GM18858 (cell line): ENCODE measurements around the gene GOLGA6C.
"Not testable (repeated sequence)": the region's sequence is repeated elsewhere in the genome, so short reads cannot be mapped to it uniquely, and the experiment has no call there.

Experiments used
- ATAC-seq: cut with Tn5 transposase; IDR thresholded peaks from one replicate; pipeline ENCODE4 v1.9.1; 2021; ENCODE audit not compliant: unreplicated experiment

Gene GOLGA6C

GRCh38 chr15:75258034-75258433 lies at the start of gene GOLGA6C:
GOLGA6C (plus strand) TSS chr15:75258334; CDS start chr15:75258599, 265 bp downstream.
- ATAC-seq: not testable (repeated sequence)

- ATAC-seq: no peak
Observed at GRCh38 chr15:75208501-75209288, 49.4 kb upstream of the GOLGA6C start.

GRCh38 chr15:75209289-75209676 lies 48.9 kb upstream of the GOLGA6C start:
- no peak for ATAC-seq

- no peak for ATAC-seq
Observed at GRCh38 chr15:75210811-75211230, 47.3 kb upstream of the GOLGA6C start.

- no peak for ATAC-seq
Observed at GRCh38 chr15:75211436-75212199, 46.5 kb upstream of the GOLGA6C start.

GRCh38 chr15:75212200-75212858 lies 45.8 kb upstream of the GOLGA6C start:
- ATAC-seq: no peak

- ATAC-seq: no peak
Observed at GRCh38 chr15:75213212-75213767, 44.8 kb upstream of the GOLGA6C start.

GRCh38 chr15:75213768-75214221 lies 44.3 kb upstream of the GOLGA6C start:
- no peak for ATAC-seq

GRCh38 chr15:75214293-75215096 lies 43.6 kb upstream of the GOLGA6C start:
- ATAC-seq: no peak

GRCh38 chr15:75215107-75216004 lies 42.8 kb upstream of the GOLGA6C start:
- no peak for ATAC-seq

- ATAC-seq: no peak
Observed at GRCh38 chr15:75217012-75217411, 41.1 kb upstream of the GOLGA6C start.

- ATAC-seq: not testable (repeated sequence)
Observed at GRCh38 chr15:75217574-75217973, 40.6 kb upstream of the GOLGA6C start.

- ATAC-seq: not testable (repeated sequence)
Observed at GRCh38 chr15:75219507-75219929, 38.6 kb upstream of the GOLGA6C start.

- no peak for ATAC-seq
Observed at GRCh38 chr15:75223688-75224087, 34.4 kb upstream of the GOLGA6C start.

GRCh38 chr15:75224281-75224680 lies 33.9 kb upstream of the GOLGA6C start:
- ATAC-seq: no peak

GRCh38 chr15:75225102-75225836 lies 32.9 kb upstream of the GOLGA6C start:
- not testable (repeated sequence) for ATAC-seq

GRCh38 chr15:75225951-75226732 lies 32.0 kb upstream of the GOLGA6C start:
- no peak for ATAC-seq

GRCh38 chr15:75227112-75227511 lies 31.0 kb upstream of the GOLGA6C start:
- not testable (repeated sequence) for ATAC-seq
